Pons (tissue), 1 donor: ENCODE data around the gene GABARAPL2.
"Not testable (repeated sequence)": the region's sequence is repeated elsewhere in the genome, so short reads cannot be mapped to it uniquely, and the experiment has no call there.

Experiments used
- DNase-seq: peaks from one replicate; pipeline ENCODE4 v3.0.0-alpha.2; 2016; ENCODE audit warnings: low spot score

Gene GABARAPL2

GRCh38 chr16:75591927-75592326 is 25.7 kb downstream of the GABARAPL2 start:
- not testable (repeated sequence) for DNase-seq

GRCh38 chr16:75593308-75593707 is 27.1 kb downstream of the GABARAPL2 start:
- DNase-seq = no peak

GRCh38 chr16:75593825-75594820 is 27.9 kb downstream of the GABARAPL2 start:
- DNase-seq = no peak

- no peak for DNase-seq
Measured at GRCh38 chr16:75599452-75600277, 33.5 kb downstream of the GABARAPL2 start.

- no peak for DNase-seq
Measured at GRCh38 chr16:75603241-75603640, 37.1 kb downstream of the GABARAPL2 start.

- no peak for DNase-seq
Measured at GRCh38 chr16:75606507-75606906, 40.3 kb downstream of the GABARAPL2 start.

GRCh38 chr16:75614066-75614897 is 48.1 kb downstream of the GABARAPL2 start:
- no peak for DNase-seq

GRCh38 chr16:75615619-75616018 is 49.4 kb downstream of the GABARAPL2 start:
- no peak for DNase-seq

GRCh38 chr16:75616521-75617010 is 50.4 kb downstream of the GABARAPL2 start:
- DNase-seq = no peak

GRCh38 chr16:75617121-75617520 is 50.9 kb downstream of the GABARAPL2 start:
- DNase-seq = no peak

GRCh38 chr16:75618780-75619179 is 52.6 kb downstream of the GABARAPL2 start:
- no peak for DNase-seq

GRCh38 chr16:75620326-75621169 is 54.4 kb downstream of the GABARAPL2 start:
- DNase-seq = no peak

GRCh38 chr16:75621170-75621477 is 54.9 kb downstream of the GABARAPL2 start:
- DNase-seq = peak; percentile 53

GRCh38 chr16:75622761-75623605 is 56.8 kb downstream of the GABARAPL2 start, which contains the start of gene ADAT1:
TSS of gene ADAT1 (minus strand) at chr16:75623281. CDS start at chr16:75620799, 2,482 bp downstream.
- DNase-seq = peak; percentile 97

GRCh38 chr16:75624921-75625334 is 58.7 kb downstream of the GABARAPL2 start:
- no peak for DNase-seq

- DNase-seq = no peak
Measured at GRCh38 chr16:75626806-75627205, 60.6 kb downstream of the GABARAPL2 start.
